Fibroblast of mammary gland (primary cell): Measurements from ENCODE around the gene ADGRD1.

Experiments
- DNase-seq: peaks from one replicate; pipeline ENCODE4 v3.0.0-alpha.2; 2010; ENCODE audit warnings: low read depth
- H3K4me3 ChIP-seq: 2 replicates; pipeline ENCODE4 v1.5.1; 2011; ENCODE audit warnings: low read depth, mild to moderate bottlenecking, low read length, moderate library complexity; ENCODE audit not compliant: control insufficient read depth
- TF ChIP-seq, protein P1 (sequence below): conservative IDR thresholded peaks from 2 replicates; pipeline ENCODE4 v1.5.1; 2011; ENCODE audit warnings: low read depth, low read length, inconsistent platforms; ENCODE audit not compliant: control insufficient read depth, insufficient read depth

The ADGRD1 gene

DNA sequence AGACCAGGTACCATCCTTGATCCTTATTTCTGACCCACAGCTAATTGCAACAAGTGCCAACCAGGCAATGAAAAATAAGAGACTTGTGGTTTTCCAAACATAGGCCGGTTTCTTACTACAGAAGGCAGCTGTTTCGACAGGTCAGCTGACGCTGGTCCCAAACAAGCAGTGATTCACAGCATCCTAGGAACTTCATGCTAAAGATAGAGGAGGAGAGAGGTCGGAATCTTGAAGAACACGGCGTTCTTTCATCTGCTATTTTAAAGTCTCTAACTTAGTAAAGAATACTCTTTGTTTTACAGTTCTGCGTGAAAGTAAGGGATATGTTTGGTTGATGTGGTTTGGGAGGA lies 28.1 kb upstream of the ADGRD1 start:
- TF ChIP-seq, protein P1, sequence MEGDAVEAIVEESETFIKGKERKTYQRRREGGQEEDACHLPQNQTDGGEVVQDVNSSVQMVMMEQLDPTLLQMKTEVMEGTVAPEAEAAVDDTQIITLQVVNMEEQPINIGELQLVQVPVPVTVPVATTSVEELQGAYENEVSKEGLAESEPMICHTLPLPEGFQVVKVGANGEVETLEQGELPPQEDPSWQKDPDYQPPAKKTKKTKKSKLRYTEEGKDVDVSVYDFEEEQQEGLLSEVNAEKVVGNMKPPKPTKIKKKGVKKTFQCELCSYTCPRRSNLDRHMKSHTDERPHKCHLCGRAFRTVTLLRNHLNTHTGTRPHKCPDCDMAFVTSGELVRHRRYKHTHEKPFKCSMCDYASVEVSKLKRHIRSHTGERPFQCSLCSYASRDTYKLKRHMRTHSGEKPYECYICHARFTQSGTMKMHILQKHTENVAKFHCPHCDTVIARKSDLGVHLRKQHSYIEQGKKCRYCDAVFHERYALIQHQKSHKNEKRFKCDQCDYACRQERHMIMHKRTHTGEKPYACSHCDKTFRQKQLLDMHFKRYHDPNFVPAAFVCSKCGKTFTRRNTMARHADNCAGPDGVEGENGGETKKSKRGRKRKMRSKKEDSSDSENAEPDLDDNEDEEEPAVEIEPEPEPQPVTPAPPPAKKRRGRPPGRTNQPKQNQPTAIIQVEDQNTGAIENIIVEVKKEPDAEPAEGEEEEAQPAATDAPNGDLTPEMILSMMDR: no peak
- no peak for DNase-seq
- H3K4me3 ChIP-seq: no peak overlapping the region

DNA sequence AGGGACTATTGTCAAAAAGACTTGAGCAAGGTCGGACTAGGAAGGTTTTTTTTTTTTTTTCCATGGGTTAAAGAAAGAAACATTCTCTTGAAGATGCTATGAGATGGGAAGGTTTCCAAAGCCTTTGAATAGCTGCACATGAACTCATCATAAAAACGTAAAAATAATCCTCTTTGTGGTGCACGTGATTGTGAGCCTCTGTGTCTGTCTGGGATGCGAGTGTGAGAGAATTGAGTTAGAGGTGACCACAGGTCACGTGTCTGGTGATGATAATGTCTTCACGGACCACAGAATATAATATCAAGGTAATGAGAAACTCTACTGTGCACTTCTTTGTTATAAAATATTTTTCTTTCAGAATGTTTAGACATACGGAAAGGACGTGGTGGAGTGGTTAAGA lies 24.3 kb upstream of the ADGRD1 start:
- DNase-seq: no peak
- no peak overlapping the region for H3K4me3 ChIP-seq

DNA sequence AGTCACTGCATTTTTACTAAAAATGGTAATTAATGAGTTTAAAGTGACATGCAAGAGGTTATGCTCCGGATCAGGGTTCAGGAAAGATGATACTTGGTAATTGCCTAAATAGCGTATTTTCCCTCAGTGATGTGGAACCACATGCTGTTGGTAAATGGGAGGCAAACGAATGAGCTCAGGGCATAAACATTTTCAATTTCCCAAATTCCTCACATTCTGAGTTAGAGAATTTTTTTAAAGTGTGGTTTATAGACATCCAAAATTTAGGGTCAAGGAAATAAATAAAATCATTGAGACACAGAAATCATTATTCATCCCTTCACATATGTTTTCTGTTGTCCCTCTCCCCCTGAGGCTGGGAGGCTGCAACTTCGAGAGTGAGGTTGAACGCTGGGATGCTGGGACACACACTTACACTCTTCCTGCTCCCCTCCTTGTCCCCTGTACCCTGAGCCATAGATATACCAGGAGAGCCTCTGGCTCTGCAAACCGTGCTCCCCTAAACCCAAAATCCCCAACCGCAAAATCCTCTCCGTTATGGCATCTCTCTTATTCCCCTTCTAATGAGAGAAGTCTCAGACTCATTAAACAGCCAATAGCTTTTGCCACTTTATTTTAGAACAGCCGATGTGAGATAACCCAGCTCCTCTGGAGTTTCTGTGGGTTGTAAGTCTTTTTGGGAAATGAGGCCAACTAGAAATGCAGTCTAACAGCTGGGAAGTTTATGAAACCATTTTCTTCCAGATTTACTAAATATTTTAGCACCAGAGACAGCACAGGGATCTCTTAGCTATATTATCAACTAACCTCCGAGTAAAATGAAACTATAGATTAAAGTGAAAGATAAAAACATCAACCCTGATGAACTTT lies 21.4 kb upstream of the ADGRD1 start:
- no peak overlapping the region for H3K4me3 ChIP-seq
- TF ChIP-seq, protein P1: no peak
- DNase-seq: no peak

More for the DNA sequence above, 24.3 kb upstream of the ADGRD1 start:
- TF ChIP-seq, protein P1: no peak

DNA sequence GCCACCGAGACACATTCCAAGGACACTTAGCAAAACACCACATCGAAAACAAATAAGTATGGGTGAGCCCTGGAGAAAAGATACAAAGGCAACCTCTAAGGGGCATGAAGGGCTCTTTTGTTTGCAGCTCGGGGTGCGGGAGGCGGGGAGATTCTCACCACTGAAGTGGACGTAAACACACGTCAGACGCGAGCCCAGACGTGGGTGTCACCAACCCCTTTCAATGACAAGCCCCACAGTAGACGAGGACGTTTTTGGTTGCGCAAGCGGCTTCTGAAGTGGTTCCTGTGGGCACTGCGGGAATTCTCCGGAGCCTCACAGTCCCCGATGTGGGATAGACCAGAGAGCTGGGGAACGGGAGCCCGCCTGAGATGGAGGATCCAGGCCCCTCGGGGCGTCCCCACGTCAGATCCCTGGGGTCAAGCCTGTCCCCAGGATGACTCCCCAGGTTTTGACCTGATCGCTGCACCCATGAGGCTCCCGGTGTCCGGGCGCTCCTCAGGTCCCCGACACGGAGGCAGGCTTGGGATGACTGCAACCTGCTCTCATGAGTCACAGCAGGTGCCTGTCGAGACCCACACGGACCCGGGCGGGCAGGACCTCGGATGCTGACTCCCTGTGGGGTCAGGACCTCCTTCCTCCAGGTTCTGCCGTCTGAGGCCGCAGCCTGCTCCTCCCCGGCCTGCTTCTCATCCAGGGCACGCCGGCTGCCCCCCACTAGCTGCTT lies 20.3 kb upstream of the ADGRD1 start:
- no peak overlapping the region for H3K4me3 ChIP-seq
- no peak for DNase-seq
- TF ChIP-seq, protein P1: no peak

GRCh38 chr12:130934753-130935152 lies 19.0 kb upstream of the ADGRD1 start:
- H3K4me3 ChIP-seq: no peak overlapping the region
- DNase-seq: no peak
- TF ChIP-seq, protein P1: no peak

GRCh38 chr12:130936561-130936960 lies 17.1 kb upstream of the ADGRD1 start:
- TF ChIP-seq, protein P1: no peak

More at GRCh38 chr12:130936561-130936960, 17.1 kb upstream of the ADGRD1 start:
- DNase-seq: no peak
- no peak overlapping the region for H3K4me3 ChIP-seq
